GM18520 (cell line): ENCODE results near the gene C1QC.

ENCODE experiments used
- ATAC-seq: cut with Tn5 transposase; IDR thresholded peaks from one replicate; pipeline ENCODE4 v1.9.1; 2021; ENCODE audit not compliant: unreplicated experiment

The C1QC gene

GRCh38 chr1:22619252-22619651, 24.2 kb upstream of the C1QC start:
- no peak for ATAC-seq

- ATAC-seq = no peak
These were observed 23.6 kb upstream of the C1QC start for GRCh38 chr1:22619798-22620197.

- no peak for ATAC-seq
These were observed 21.7 kb upstream of the C1QC start for GRCh38 chr1:22621761-22622160.

- ATAC-seq = no peak
These were observed 18.0 kb upstream of the C1QC start for GRCh38 chr1:22625262-22625925.

GRCh38 chr1:22626237-22627157, 16.9 kb upstream of the C1QC start:
- no peak for ATAC-seq

GRCh38 chr1:22627331-22627730, 16.1 kb upstream of the C1QC start:
- no peak for ATAC-seq

GRCh38 chr1:22628698-22629444, 14.6 kb upstream of the C1QC start:
- ATAC-seq = no peak

GRCh38 chr1:22629886-22630285, 13.5 kb upstream of the C1QC start:
- no peak for ATAC-seq

- ATAC-seq = no peak
These were observed 9.6 kb upstream of the C1QC start for GRCh38 chr1:22633697-22634463.

- no peak for ATAC-seq
These were observed 8.0 kb upstream of the C1QC start for GRCh38 chr1:22635436-22635835.

GRCh38 chr1:22636353-22636752, 7.1 kb upstream of the C1QC start, which contains the start of gene C1QA:
Gene C1QA (plus strand): TSS chr1:22636628. CDS start chr1:22637617, 989 bp downstream.
- ATAC-seq = no peak

GRCh38 chr1:22636927-22637326, 6.5 kb upstream of the C1QC start:
- no peak for ATAC-seq

GRCh38 chr1:22637907-22638445, 5.5 kb upstream of the C1QC start:
- no peak for ATAC-seq

- no peak for ATAC-seq
These were observed 4.8 kb upstream of the C1QC start for GRCh38 chr1:22638476-22639234.

- no peak for ATAC-seq
These were observed 4.1 kb upstream of the C1QC start for GRCh38 chr1:22639286-22639685.

GRCh38 chr1:22641247-22641646, 2.2 kb upstream of the C1QC start:
- no peak for ATAC-seq

GRCh38 chr1:22641906-22642636, 1.4 kb upstream of the C1QC start:
- ATAC-seq = no peak

- no peak for ATAC-seq
These were observed 495 bp downstream of the C1QC start for GRCh38 chr1:22643928-22644327.

- ATAC-seq = no peak
These were observed 2.5 kb downstream of the C1QC start for GRCh38 chr1:22645931-22646330.
